MG63 (cell line): ENCODE data around the gene EPAS1. TPM values are rescaled to one million over a fixed set of nuclear protein-coding genes. Genes with fewer than 3 reads are reported as not detected.

Experiments
- DNase-seq: peaks from one replicate; pipeline ENCODE4 v3.0.0-alpha.2; 2020
- H3K27me3 ChIP-seq: fragments of 250-450 bp; sonication (Bioruptor Pico); 2 replicates; pipeline ENCODE4 v1.5.1; 2020; ENCODE audit warnings: mild to moderate bottlenecking, moderate library complexity
- H3K36me3 ChIP-seq: fragments of 250-450 bp; sonication (Bioruptor Pico); 2 replicates; pipeline ENCODE4 v1.5.1; 2020; ENCODE audit warnings: mild to moderate bottlenecking, moderate library complexity
- H3K4me3 ChIP-seq: fragments of 250-450 bp; sonication (Bioruptor Pico); 2 replicates; pipeline ENCODE4 v1.5.1; 2020; ENCODE audit warnings: mild to moderate bottlenecking, moderate library complexity
- H3K9me3 ChIP-seq: fragments of 250-450 bp; sonication (Bioruptor Pico); 2 replicates; pipeline ENCODE4 v1.5.1; 2020; ENCODE audit warnings: mild to moderate bottlenecking, moderate library complexity
- total RNA-seq: library from RNA; depleted of rRNA; stranded (reverse); fragments of >200 nt; shearing (Covaris generic); gene quantifications from 2 replicates; pipeline ENCODE4 v1.2.3, GENCODE V29; 2014; ENCODE audit warnings: low replicate concordance

Gene EPAS1
- total RNA-seq, 1 experiment from 2014 or later = 27.6 TPM

GRCh38 chr2:46358713-46359112, 61.5 kb downstream of the EPAS1 start:
- Histone ChIP-seq H3K27me3 (no peaks in the 10 kb centered on the region), H3K9me3 (peaks cover under 1% of the 10 kb centered on the region), H3K4me3 (no peak overlapping the region), H3K36me3 (peaks cover 93% of the 10 kb centered on the region)
- DNase-seq = no peak

GRCh38 chr2:46360303-46360702, 63.1 kb downstream of the EPAS1 start:
- H3K4me3 ChIP-seq = no peak overlapping the region
- peaks cover 95% of the 10 kb centered on the region for H3K36me3 ChIP-seq
- no peak for DNase-seq
- H3K27me3 ChIP-seq = no peaks in the 10 kb centered on the region
- H3K9me3 ChIP-seq = peaks cover 5% of the 10 kb centered on the region

GRCh38 chr2:46361920-46362666, 64.9 kb downstream of the EPAS1 start:
- H3K9me3 ChIP-seq = peaks cover 5% of the 10 kb centered on the region
- DNase-seq = no peak
- H3K27me3 ChIP-seq = no peaks in the 10 kb centered on the region
- no peak overlapping the region for H3K4me3 ChIP-seq
- peaks cover 95% of the 10 kb centered on the region for H3K36me3 ChIP-seq

GRCh38 chr2:46362667-46363012, 65.4 kb downstream of the EPAS1 start:
- H3K4me3 ChIP-seq = no peak overlapping the region
- H3K27me3 ChIP-seq = no peaks in the 10 kb centered on the region
- H3K9me3 ChIP-seq = peaks cover 5% of the 10 kb centered on the region
- H3K36me3 ChIP-seq = peaks cover 95% of the 10 kb centered on the region
- DNase-seq = no peak

DNA sequence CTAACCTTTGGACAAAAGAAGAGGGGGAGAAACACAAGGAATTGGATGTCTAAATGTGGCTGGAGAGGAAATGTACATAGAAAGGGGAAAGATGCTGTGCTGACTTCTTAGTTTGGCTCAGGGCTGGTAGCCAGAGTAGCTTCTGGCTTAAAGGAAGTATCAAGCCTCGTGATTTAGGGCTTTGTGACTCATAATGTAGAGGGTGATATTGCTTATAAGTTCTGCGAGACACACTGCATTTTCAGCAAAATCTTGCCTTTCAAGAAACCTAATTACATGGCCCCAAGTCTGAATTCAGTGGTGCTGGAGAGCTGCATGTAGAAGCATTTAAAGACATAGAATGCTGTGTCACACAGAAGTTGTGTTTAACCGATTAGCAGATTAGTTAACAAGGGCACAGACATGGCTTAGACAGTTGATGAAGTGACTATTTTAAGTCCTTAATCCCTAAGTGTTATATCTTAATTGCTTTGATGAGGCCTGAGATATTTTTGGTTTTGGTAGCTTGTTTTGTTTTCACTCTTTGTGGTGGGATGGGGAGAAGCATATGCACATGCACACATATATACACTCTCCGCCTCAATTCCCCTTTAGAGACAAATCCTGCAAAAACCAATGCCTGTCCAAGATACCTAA, 66.4 kb downstream of the EPAS1 start:
- H3K9me3 ChIP-seq = peaks cover 5% of the 10 kb centered on the region
- H3K27me3 ChIP-seq = no peaks in the 10 kb centered on the region
- peaks cover 94% of the 10 kb centered on the region for H3K36me3 ChIP-seq
- no peak overlapping the region for H3K4me3 ChIP-seq
- DNase-seq = peak; percentile 32

GRCh38 chr2:46364797-46365457, 67.7 kb downstream of the EPAS1 start:
- DNase-seq = no peak
- H3K4me3 ChIP-seq = no peak overlapping the region
- H3K9me3 ChIP-seq = peaks cover 5% of the 10 kb centered on the region
- H3K36me3 ChIP-seq = peaks cover 95% of the 10 kb centered on the region
- H3K27me3 ChIP-seq = no peaks in the 10 kb centered on the region

DNA sequence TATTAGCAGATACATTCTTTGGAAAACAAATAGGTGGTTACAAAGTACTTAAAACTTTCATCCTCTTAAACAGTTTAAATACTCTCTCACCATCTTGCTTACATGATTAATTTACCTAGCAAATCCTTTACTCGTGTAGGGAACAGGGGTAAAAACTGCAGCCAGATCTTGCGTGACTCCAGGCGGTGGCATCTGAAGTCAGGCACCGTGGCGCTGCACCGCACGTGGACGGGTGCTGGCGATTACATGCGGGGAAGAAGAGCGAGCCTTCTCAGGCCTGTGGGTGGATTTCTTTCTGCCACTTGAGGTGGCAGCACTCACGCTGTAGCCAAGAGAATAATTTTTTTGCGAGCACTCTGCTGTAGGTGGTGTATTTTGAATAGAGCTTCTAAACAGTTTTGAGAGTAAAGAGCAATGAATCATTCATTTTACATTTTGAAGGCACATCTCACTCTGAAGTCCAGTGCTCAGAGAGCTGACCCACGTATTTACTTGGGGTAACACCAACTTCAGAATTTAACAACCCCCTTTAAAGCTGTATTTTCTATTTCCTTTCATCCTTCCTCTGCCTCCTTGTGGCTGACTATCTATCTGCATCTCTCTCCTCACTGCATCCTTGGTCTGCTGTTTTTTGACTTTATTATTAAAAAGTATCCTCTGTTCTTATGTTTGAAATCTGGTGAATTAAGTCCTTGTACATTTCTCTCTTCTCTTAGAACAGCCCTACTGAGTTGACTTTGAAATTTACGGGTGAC, 68.9 kb downstream of the EPAS1 start:
- Histone ChIP-seq H3K36me3 (peaks cover 96% of the 10 kb centered on the region), H3K27me3 (no peaks in the 10 kb centered on the region), H3K4me3 (no peak overlapping the region), H3K9me3 (peaks cover 5% of the 10 kb centered on the region)
- DNase-seq = no peak

GRCh38 chr2:46366668-46367052, 69.5 kb downstream of the EPAS1 start:
- H3K27me3 ChIP-seq = no peaks in the 10 kb centered on the region
- no peak for DNase-seq
- peaks cover 5% of the 10 kb centered on the region for H3K9me3 ChIP-seq
- H3K36me3 ChIP-seq = peaks cover 96% of the 10 kb centered on the region
- no peak overlapping the region for H3K4me3 ChIP-seq

DNA sequence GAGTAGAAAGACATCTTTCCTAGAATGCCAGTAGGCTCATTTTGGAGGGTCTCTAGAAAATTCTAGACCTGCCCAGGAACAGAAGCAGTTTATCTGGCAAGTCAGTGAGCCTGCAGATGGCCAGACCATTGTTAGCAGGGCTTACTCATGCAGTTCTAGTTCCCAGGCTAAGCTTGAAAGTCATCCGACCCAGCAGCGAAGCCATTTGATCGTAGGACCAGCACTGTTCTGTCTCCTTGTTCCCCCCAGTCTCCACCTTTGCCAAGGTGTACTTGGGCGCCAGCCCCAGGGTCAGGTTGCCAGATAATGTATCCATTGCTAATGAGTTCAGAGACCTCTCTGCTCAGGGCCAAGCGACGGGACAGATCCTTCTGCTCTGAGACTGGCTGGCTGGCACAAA, 70.1 kb downstream of the EPAS1 start:
- Histone ChIP-seq H3K9me3 (peaks cover 5% of the 10 kb centered on the region), H3K4me3 (no peak overlapping the region), H3K36me3 (peaks cover 96% of the 10 kb centered on the region), H3K27me3 (no peaks in the 10 kb centered on the region)
- DNase-seq = no peak

GRCh38 chr2:46368401-46368800, 71.2 kb downstream of the EPAS1 start:
- no peaks in the 10 kb centered on the region for H3K27me3 ChIP-seq
- H3K36me3 ChIP-seq = peaks cover 99% of the 10 kb centered on the region
- H3K4me3 ChIP-seq = no peak overlapping the region
- peaks cover 5% of the 10 kb centered on the region for H3K9me3 ChIP-seq
- no peak for DNase-seq

DNA sequence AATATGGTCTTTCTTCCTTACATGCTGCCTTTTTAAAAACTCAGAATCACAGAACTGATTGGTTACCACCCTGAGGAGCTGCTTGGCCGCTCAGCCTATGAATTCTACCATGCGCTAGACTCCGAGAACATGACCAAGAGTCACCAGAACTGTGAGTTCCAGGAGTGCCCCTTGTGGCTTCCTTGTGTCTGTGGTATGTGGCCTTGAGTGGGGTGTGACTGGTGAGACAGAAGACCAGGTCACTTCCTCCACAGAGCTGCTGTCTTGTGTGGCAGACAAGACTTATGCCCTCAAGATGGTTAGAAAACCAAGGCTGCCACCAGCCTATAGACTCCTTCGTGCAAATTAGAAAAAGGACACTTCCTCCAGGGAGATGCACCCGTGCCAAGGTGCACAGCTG, 72.6 kb downstream of the EPAS1 start:
- Histone ChIP-seq H3K27me3 (no peaks in the 10 kb centered on the region), H3K4me3 (no peak overlapping the region), H3K36me3 (peaks cover 96% of the 10 kb centered on the region), H3K9me3 (0 out of 2 replicates have a peak, but pooled peaks cover under 1% of the 10 kb centered on the region)
- no peak for DNase-seq

DNA sequence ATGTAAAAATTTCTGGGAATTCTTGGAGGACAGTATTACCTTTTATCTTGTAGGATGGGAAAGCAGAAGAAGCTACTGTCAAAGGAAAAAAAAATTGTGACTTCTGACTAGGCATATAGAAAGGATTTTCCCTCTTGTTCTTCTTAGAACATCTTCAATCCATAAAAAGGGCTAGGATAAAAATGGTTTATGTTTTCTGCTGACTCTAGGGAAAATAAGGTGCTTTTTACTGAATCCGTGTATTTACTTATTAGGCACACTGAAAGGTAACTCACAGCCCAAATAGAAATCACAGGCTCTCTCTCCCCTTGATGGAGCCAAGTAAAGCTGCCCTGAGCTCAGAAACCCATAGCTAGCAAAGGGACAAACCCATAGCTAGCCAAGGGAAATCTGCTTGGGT, 74.6 kb downstream of the EPAS1 start:
- no peak for DNase-seq
- Histone ChIP-seq H3K36me3 (peaks cover 90% of the 10 kb centered on the region), H3K27me3 (no peaks in the 10 kb centered on the region), H3K9me3 (no peaks in the 10 kb centered on the region), H3K4me3 (no peak overlapping the region)

- H3K27me3 ChIP-seq = no peaks in the 10 kb centered on the region
- DNase-seq = no peak
- no peaks in the 10 kb centered on the region for H3K9me3 ChIP-seq
- no peak overlapping the region for H3K4me3 ChIP-seq
- peaks cover 90% of the 10 kb centered on the region for H3K36me3 ChIP-seq
These were observed 75.3 kb downstream of the EPAS1 start for GRCh38 chr2:46372475-46372874.

- Histone ChIP-seq H3K9me3 (no peaks in the 10 kb centered on the region), H3K36me3 (peaks cover 90% of the 10 kb centered on the region), H3K4me3 (no peak overlapping the region), H3K27me3 (no peaks in the 10 kb centered on the region)
- DNase-seq = no peak
These were observed 76.0 kb downstream of the EPAS1 start for GRCh38 chr2:46373238-46373637.

DNA sequence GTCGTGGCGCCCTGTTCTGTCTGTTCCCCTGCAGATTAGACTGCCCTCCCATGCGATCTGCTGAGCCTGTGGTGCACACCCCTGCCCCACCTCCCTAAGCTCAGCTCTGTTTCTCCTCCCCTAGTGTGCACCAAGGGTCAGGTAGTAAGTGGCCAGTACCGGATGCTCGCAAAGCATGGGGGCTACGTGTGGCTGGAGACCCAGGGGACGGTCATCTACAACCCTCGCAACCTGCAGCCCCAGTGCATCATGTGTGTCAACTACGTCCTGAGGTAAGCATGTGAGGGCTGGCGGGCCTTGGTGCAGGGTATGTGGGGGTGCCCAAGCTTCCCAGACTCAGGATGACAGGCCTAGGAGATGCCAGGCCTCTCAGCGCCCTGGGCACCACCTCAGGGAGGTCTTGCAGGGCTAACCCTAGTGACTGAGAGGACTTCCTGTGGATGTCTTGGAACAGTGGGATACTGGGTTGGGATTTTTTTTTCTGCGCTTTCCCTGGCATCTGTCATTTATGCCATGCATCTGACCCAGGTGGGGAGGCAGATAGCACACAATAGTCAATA, 78.4 kb downstream of the EPAS1 start:
- Histone ChIP-seq H3K27me3 (no peaks in the 10 kb centered on the region), H3K9me3 (no peaks in the 10 kb centered on the region), H3K4me3 (no peak overlapping the region), H3K36me3 (peaks cover 90% of the 10 kb centered on the region)
- no peak for DNase-seq

GRCh38 chr2:46376586-46376985, 79.4 kb downstream of the EPAS1 start:
- H3K4me3 ChIP-seq = no peak overlapping the region
- H3K27me3 ChIP-seq = no peaks in the 10 kb centered on the region
- no peak for DNase-seq
- peaks cover 90% of the 10 kb centered on the region for H3K36me3 ChIP-seq
- H3K9me3 ChIP-seq = no peaks in the 10 kb centered on the region

DNA sequence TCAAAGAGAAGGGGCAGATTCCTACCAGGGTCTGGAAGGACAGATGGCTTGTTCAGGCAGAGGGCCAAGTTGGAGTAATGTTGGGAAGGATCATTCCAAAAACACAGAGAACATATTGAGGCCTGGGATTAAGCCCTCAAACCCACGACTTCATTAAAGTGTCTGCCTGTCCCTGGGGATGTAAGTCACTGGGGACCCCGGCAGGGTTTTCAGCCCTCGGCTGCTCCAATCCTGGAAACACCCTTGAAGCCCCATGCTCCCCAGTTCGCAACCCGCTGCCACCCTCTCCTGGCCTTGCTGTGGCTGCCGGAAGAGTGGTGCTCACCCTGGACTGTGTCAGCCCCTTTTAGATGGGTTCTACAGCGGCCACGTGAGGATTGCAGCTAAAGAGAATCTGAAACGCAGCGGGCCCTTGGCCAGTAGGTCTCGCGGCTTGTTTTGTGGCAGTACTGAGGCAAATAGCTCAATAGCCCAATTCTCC, 79.9 kb downstream of the EPAS1 start:
- no peak for DNase-seq
- peaks cover 88% of the 10 kb centered on the region for H3K36me3 ChIP-seq

More for the DNA sequence above, 79.9 kb downstream of the EPAS1 start:
- H3K27me3 ChIP-seq = no peaks in the 10 kb centered on the region
- H3K9me3 ChIP-seq = no peaks in the 10 kb centered on the region
- H3K4me3 ChIP-seq = no peak overlapping the region
